GM19043 (cell line): ENCODE data around the gene TWIST2.

Experiments used
- ATAC-seq: cut with Tn5 transposase; IDR thresholded peaks from one replicate; pipeline ENCODE4 v1.9.1; 2021; ENCODE audit warnings: low read depth; ENCODE audit not compliant: unreplicated experiment

Gene TWIST2

GRCh38 chr2:238847841-238848690 is at the start of gene TWIST2:
TSS of gene TWIST2 (plus strand) at chr2:238848085. CDS start at chr2:238848216, 131 bp downstream.
- no peak for ATAC-seq

DNA sequence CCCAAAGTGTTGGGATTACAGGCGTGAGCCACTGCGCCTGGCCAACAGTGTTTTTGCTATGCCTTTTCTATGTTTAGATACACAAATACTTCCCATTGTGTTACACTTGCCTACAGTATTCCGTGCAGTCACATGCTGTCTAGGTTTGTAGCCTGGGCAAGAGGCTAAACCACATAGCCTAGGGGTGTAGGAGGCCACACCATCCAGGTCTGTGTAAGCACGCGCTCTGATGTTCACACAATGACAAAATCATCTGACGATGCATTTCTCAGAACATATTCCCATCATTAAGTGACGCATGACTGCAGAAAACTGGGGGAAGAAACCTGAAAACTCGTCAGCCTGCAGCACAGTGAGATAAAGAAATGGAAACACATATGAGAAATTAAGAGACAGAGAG is 46.1 kb upstream of the TWIST2 start:
- ATAC-seq: no peak

- no peak for ATAC-seq
These were observed 44.9 kb upstream of the TWIST2 start for GRCh38 chr2:238802957-238803356.

GRCh38 chr2:238803996-238804870 is 43.7 kb upstream of the TWIST2 start:
- ATAC-seq: no peak

DNA sequence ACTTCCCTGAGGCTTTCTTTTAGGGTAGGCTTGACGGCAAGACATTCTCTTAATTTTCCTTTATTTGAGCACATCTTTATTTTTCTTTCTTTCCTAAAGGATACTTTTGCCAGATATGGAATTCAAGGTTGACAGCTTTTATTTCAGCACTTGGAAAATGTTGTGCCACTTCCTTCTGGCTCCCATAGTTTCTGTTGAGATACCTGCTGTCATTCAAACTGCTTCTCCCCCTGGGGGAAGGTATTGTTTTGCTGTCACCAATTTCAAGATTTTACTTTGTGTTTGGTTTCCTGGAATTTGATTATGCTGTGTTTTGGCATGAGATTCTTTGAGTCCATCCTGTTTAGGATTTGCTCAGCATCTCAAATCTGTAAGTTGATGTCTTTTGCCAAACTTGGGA is 39.1 kb upstream of the TWIST2 start:
- no peak for ATAC-seq

DNA sequence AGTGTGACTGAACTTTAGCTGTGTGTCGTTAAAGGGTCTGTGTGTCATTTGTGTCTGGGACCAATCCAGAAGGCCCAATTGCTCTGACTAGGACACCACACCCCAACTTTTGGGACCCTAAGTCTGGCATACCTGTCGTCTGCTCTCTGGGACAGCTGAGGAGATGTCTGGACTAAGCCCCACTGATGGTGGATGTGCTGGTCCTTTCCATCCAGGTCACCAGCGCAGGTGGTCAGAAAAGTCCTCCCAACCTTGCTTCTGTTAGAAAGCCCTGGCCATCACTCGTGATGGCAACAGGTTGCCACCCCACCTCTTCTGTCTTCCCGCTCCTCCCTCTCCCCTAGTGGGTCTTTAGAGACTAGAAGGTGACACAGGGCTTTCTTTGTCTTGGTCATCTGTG is 37.6 kb upstream of the TWIST2 start:
- ATAC-seq: no peak

GRCh38 chr2:238811293-238811692 is 36.6 kb upstream of the TWIST2 start:
- ATAC-seq: no peak

- ATAC-seq: no peak
These were observed 36.1 kb upstream of the TWIST2 start for GRCh38 chr2:238811759-238812158.

- ATAC-seq: no peak
These were observed 34.8 kb upstream of the TWIST2 start for GRCh38 chr2:238813109-238813508.

DNA sequence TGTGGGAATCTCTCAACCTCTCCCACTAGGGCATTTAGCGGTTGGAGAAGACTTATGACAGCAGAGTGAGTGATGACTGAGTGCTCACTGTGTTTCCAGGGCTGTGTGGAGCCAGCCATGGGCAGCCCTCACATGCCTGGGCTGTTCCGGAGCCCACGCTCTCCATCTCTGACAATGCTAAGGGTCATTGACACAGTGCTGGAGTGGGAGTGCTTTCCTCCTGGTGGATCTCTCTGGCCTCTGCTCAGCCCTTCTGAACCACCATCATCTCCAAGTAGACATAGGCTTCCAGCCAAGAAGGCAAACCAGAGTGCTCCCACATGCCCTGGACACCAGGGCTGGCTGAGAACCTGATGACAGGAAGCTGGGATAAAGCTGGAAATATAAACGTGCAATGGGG is 33.1 kb upstream of the TWIST2 start:
- no peak for ATAC-seq

DNA sequence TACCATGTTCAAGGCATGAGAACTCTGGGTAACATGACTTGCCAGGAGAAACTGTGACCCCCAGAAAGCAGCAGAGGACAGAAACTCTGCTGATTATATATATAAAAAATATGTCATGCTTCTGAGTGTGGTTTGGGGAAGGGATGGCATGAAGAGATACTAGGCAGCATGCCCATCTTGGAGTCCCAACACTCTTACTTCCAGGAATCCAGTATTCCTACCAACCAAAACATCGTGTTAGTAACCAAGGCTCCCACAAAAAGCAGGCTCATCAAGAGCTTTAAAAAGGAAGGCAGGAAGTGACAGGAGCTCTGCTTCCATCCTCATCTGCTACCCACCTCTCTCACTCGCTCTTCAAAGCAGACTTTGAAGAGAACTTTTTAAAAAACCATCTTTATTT is 31.6 kb upstream of the TWIST2 start:
- no peak for ATAC-seq

DNA sequence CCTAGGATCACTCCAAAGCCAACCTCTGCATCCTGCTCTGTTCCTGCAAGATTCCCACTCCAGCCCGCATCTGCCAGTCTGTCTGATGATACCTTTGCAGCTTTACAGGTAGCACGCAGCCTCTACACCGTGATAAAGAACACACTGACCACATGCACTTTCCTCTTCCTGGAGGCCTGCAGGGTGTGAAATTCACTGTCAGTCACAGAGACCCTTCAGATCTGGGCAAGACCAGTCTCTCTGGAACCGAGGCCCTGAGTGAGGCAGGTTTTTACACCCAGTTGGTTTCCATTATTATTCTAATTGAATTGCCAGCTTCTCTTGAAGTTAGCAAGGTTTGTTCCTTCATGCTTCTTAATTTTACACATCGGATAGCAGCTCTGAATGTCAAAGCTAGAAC is 30.5 kb upstream of the TWIST2 start:
- no peak for ATAC-seq

DNA sequence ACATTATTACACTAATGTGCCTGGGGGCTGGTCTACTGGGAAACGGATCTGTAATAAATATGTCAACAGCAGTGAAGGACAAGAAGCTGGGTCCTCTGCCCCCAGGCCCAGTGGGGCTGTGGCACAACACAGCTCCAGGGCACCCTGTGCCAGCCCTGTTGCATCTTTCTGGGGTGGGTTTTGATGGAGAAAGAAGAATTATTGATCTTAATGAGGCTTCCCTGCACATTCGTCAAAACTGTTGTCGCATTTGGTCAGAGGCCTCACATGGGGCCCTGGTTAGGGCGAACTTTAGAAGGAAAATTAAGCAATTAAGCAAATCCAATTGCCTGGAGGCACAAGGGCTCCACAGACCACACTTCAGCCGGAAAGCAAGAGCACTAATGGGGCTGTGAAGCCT is 30.0 kb upstream of the TWIST2 start:
- no peak for ATAC-seq

DNA sequence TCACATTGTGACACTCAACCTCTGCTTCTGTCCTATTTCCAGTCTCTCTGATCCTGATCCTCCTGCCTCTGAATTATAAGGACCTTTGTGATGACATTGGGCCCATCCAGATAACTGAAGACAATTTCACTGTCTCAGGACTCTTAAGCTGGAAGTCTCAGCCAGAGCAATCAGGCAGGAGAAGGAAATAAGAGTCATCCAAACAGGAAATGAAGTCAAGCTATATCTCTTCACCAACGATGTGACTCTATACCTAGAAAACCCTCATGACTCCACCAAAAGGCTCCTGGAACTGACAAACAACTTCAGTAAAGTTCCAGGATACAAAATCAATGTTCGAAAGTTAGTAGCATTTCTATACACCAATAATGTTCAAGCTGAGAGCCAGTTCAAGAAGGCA is 29.3 kb upstream of the TWIST2 start:
- no peak for ATAC-seq

GRCh38 chr2:238820197-238820596 is 27.7 kb upstream of the TWIST2 start:
- no peak for ATAC-seq

- no peak for ATAC-seq
These were observed 27.0 kb upstream of the TWIST2 start for GRCh38 chr2:238820916-238821315.

DNA sequence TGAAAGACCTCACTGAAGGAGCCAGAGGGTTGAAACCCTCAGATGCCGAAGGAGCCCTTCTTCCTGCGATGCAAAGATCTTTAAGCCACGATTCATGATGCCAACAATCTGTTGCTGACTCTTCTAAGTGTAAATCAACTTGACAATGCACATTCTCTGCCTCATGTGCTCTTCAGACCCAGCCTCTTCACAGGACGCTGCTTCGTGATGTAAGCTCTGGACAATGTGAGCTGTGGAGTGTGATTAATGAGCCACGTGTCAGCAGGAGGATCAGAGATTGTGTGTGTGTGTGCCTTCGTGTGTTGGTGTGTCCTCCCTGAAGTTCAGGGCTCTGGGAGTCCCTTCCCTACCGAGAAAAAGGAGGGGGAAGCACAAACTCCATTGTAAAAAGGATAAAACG is 26.5 kb upstream of the TWIST2 start:
- ATAC-seq: no peak

GRCh38 chr2:238821944-238822670 is 25.8 kb upstream of the TWIST2 start:
- no peak for ATAC-seq

DNA sequence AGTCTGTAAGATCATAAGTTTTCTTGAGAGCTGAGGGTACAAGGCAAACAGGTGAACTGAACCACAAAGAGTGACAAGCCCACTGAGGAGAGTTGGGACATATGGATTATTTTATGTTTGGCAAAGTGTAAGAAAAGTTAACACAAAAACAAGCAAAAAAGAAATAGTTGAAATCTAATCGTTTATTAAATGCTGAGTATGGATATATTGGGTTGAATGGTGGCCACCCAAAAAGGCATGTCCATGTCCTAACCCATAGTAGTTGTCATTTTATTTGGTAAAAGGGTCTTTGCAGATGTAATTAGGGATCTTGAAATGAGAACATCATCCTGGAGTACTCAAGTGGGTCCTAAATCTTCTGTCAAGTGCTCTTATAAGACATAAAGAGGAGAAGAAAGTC is 24.9 kb upstream of the TWIST2 start:
- ATAC-seq: no peak

- ATAC-seq: no peak
These were observed 16.7 kb upstream of the TWIST2 start for GRCh38 chr2:238831177-238831576.

DNA sequence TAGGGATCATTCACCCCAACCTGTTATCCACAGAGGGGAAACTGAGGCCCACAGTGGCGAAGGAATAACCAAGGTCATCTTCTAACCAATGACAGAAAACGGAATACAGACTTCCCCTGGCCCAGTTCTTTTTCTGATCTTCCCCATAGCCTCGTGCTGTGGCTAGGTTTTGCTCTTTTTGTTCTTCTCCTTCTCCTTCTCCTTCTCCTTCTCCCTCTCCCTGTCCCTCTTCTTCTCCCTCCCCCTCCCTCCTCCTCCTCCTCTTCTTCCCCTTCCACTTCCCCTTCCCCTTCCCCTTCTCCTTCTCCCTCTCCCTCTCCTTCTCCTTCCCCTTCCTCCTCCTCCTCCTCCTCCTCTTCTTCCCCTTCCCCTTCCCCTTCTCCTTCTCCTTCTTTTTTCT is 12.9 kb upstream of the TWIST2 start:
- no peak for ATAC-seq
